Activated naive CD8-positive, alpha-beta T cell (primary cell): ENCODE results near the gene SORCS2.

Experiments
- H3K27ac Mint-ChIP-seq: one replicate; pipeline ENCODE4 v1.8.0; 2021; ENCODE audit warnings: mixed read lengths
- H3K27me3 Mint-ChIP-seq: one replicate; pipeline ENCODE4 v1.8.0; 2021; ENCODE audit warnings: mixed read lengths
- H3K36me3 Mint-ChIP-seq: one replicate; pipeline ENCODE4 v1.8.0; 2021; ENCODE audit warnings: mixed read lengths
- H3K4me1 Mint-ChIP-seq: one replicate; pipeline ENCODE4 v1.8.0; 2021; ENCODE audit warnings: low read depth, mixed read lengths
- H3K4me3 Mint-ChIP-seq: one replicate; pipeline ENCODE4 v1.8.0; 2021; ENCODE audit warnings: mild to moderate bottlenecking, mixed read lengths
- H3K9me3 Mint-ChIP-seq: one replicate; pipeline ENCODE4 v1.8.0; 2021; ENCODE audit warnings: low read depth, mixed read lengths

The SORCS2 gene

DNA sequence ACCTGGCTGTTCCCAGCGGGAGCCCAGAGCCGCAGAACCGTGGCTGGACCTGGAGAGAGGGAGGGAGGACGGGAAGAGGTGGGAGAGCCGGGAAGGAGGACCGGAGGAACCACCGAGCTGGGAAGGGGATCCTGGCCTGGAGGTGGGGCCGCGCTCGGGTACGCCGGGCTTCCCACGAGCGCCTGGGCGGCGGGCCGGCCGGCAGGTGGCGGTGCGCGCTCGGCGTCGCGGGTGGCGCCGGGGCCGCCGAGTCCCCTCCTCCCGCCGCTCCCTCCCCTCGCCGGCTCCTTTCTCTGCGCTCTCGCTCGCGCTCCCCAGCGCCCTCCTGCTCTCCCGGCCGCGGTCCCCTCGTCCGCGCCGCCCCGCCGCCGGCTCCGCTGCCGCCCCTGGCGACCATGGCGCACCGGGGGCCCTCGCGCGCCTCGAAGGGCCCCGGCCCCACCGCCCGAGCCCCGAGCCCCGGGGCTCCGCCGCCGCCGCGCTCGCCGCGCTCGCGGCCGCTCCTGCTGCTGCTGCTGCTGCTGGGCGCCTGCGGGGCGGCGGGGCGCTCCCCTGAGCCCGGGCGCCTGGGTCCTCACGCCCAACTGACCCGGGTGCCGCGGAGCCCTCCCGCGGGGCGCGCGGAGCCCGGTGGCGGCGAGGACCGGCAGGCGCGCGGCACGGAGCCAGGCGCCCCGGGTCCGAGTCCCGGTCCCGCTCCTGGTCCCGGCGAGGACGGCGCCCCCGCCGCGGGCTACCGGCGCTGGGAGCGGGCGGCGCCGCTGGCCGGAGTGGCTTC lies at the start of gene SORCS2:
TSS of gene SORCS2 (plus strand) at position 287 of the 778 bp plus-strand sequence.
- H3K36me3 Mint-ChIP-seq, result no peaks in the 10 kb centered on the region
- peaks cover 24% of the 10 kb centered on the region for H3K27me3 Mint-ChIP-seq
- H3K4me1 Mint-ChIP-seq, result no peaks in the 10 kb centered on the region
- peak within 1 kb of the TSS; percentile 52 for H3K4me3 Mint-ChIP-seq
- no peak within 1 kb of the TSS for H3K27ac Mint-ChIP-seq
- no peaks in the 10 kb centered on the region for H3K9me3 Mint-ChIP-seq

DNA sequence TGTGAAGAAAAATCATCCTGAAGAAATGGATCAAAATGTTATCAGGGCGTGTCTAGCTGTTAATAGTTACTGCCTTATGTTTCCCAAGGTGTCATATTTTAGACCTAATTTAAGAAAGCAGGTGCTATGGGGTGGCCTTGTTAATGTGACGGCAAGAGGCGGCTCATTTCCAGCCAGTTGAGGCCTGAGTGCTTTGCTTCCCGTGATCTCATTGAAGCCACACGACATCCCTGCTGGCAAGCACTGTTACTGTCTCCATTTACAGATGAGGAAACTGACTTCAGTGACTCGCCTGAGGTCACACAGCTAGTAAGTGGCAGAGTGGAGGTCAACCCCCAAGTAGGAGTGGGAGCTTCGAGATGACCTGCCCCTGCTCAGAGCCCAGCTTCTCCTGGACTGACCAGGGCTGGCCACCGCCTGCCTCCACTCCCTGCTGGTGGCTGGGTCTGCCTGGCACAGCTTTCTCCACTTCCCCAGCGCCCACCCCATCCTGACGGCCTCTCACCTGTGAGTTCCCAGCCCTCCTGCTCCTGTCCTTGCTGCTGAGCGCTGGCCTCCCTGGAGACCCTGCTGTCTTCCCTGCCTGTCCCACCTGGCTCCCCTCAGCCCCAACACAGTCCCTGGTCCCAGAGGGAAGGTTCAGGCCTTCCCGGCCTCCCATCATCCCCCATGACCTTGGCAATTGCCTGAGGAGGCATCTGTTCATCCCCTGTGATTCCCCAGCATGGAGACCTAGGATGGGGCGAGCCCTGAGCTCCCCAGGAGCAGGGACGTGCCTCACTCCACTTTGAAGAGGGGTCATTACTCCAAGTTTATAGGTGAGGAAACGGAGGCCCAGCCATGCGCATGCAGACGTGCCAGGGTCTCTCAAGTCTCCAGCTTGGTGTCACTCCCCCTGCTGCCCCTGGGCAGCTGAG lies 47.7 kb upstream of the SORCS2 start:
- Mint-ChIP-seq H3K27me3 (peaks cover 4% of the 10 kb centered on the region), H3K27ac (no peak overlapping the region)

DNA sequence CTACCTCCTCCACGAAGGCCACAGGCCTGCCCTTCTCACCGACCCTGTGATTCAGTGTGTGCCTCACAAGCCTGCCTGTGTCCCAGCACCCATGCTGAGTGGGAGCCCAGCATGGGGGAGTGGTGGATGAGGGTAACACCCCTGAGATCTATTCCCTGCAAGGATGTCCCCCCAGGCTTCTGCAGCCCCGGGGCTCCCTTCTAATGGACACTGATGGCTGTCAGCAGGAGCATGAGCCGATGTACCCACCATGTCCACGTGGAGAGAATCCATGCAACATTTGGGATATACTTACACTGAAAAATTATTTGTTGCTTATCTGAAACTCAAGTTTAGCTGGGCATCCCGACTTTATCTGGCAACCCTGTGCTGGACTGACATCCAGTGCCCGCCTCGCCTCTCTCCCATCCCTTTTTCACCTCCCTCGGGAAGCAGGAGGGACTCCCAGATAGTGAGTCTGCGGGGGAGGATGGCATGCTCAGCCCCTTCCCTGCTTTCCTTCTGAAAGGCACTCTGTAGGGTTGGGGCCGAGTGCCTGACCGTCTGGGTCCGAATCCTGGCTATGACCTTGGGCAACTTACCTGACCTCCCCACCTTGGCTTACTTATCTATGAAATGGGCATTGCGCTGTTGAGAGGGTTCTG lies 46.9 kb upstream of the SORCS2 start:
- no peaks in the 10 kb centered on the region for H3K36me3 Mint-ChIP-seq
- H3K4me3 Mint-ChIP-seq, result no peak overlapping the region
- peaks cover 4% of the 10 kb centered on the region for H3K27me3 Mint-ChIP-seq
- H3K9me3 Mint-ChIP-seq, result no peaks in the 10 kb centered on the region
- H3K27ac Mint-ChIP-seq, result no peak overlapping the region
- no peaks in the 10 kb centered on the region for H3K4me1 Mint-ChIP-seq

More for the DNA sequence above, 47.7 kb upstream of the SORCS2 start:
- no peaks in the 10 kb centered on the region for H3K9me3 Mint-ChIP-seq
- no peaks in the 10 kb centered on the region for H3K36me3 Mint-ChIP-seq
- H3K4me3 Mint-ChIP-seq, result no peak overlapping the region
- no peaks in the 10 kb centered on the region for H3K4me1 Mint-ChIP-seq

DNA sequence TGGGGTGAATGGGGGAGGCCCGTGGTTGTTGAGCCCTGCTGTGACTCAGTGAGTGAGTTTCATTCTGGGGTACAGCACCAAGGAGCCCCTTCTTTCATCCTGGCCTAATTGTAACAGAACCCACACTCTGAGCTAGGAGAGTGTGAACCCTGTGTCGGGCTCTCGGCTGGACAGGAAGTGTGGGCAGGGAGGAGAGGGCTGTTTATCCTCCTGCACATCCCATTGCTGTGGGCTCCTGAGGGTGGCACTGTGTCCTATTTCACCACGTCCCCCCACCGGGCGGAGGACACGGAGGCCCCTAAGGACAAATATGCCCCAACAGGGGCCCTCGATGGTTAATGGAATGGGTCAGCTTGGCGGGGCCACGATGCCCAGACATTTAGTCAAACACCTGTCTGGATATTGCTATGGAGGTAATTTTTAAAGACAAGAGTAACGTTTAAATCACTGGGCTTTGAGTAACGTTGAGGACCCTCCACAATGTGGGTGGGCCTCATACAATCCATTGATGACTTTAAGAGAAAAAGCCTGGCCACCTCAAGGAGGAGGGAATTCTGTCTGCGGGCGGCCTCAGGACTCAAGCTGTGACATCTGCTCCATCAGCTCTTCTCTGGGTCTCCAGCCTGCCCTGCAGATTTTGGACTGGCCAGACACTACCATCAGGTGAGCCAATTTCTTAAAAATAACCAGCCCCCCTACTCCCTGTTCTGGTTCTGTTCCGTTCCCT lies 46.1 kb upstream of the SORCS2 start:
- H3K27me3 Mint-ChIP-seq, result peaks cover 4% of the 10 kb centered on the region
- no peaks in the 10 kb centered on the region for H3K36me3 Mint-ChIP-seq
- no peak overlapping the region for H3K4me3 Mint-ChIP-seq
- H3K9me3 Mint-ChIP-seq, result no peaks in the 10 kb centered on the region
- H3K4me1 Mint-ChIP-seq, result no peaks in the 10 kb centered on the region
- no peak overlapping the region for H3K27ac Mint-ChIP-seq

DNA sequence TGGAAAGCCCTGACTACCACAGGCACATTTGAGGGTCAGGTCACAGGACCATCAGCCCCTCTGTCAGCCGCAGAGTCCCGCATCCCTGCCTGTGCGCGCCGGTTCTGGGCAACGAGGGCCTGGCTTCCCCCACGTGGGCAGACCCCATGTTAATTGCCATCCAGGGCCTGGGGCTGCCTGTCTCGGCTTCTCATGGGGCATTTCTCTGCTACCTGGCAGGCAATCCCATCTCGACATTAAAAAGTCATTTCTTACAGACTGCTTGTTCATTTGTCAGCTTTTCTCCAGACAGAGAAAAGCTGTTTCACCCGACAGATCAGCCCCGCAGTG lies 45.6 kb upstream of the SORCS2 start:
- Mint-ChIP-seq H3K27ac (no peak overlapping the region), H3K9me3 (no peaks in the 10 kb centered on the region), H3K27me3 (peaks cover 4% of the 10 kb centered on the region), H3K36me3 (no peaks in the 10 kb centered on the region), H3K4me3 (no peak overlapping the region), H3K4me1 (no peaks in the 10 kb centered on the region)

DNA sequence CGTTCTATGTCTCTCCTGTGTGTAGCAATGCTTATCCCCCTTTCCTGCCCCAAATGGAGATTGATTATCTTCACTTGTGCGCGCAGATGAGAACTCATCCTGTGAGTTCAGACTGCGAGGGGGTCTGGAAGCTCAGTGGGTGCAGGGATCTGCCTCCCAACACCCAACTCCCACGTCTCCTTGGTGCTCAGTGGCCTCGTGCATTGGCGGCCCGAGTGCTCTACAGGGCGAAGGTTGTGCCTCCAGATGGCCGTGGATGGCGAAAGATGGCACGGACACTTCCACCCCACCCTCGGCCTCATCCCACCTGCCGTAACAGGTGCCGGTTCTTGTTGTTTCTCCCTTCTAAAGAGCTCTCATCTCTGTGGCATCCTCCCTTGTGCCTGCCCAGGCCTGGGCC lies 45.1 kb upstream of the SORCS2 start:
- peaks cover 4% of the 10 kb centered on the region for H3K27me3 Mint-ChIP-seq
- no peaks in the 10 kb centered on the region for H3K4me1 Mint-ChIP-seq
- H3K36me3 Mint-ChIP-seq, result no peaks in the 10 kb centered on the region
- no peak overlapping the region for H3K4me3 Mint-ChIP-seq
- no peaks in the 10 kb centered on the region for H3K9me3 Mint-ChIP-seq
- H3K27ac Mint-ChIP-seq, result no peak overlapping the region

DNA sequence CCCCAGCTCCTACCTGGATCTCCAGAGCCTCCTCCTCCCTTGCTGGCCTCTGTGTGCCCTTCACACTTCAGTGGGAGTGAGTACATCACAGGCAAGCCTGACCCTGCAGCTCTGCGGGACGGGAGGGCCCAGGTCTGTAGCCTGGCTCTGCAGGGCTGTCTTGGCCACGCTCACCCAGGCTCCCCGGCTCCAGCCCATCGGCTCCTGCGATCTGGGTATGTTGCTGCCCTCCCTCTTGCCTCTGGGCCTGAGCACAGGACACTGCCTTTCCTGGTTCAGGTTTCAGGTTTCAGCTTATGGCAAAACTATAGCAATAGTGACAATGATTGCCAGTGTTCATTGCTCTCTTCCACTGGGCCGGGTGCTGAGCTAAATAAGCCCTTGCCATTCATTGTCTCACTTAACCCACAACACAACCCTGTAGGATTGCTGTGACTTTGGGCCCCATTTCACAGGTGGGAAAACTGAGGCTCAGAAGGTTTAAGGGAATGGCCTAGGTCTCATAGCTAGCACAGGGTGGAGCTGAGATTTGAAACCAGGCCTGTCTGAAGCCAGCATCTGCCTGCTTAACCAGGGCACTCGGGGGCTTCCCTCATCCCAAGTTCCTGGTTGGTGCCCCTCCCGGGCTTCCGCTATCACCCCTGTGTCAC lies 44.6 kb upstream of the SORCS2 start:
- H3K4me3 Mint-ChIP-seq, result no peak overlapping the region
- H3K4me1 Mint-ChIP-seq, result no peaks in the 10 kb centered on the region
- H3K36me3 Mint-ChIP-seq, result no peaks in the 10 kb centered on the region
- no peaks in the 10 kb centered on the region for H3K9me3 Mint-ChIP-seq
- peaks cover 4% of the 10 kb centered on the region for H3K27me3 Mint-ChIP-seq
- H3K27ac Mint-ChIP-seq, result no peak overlapping the region

DNA sequence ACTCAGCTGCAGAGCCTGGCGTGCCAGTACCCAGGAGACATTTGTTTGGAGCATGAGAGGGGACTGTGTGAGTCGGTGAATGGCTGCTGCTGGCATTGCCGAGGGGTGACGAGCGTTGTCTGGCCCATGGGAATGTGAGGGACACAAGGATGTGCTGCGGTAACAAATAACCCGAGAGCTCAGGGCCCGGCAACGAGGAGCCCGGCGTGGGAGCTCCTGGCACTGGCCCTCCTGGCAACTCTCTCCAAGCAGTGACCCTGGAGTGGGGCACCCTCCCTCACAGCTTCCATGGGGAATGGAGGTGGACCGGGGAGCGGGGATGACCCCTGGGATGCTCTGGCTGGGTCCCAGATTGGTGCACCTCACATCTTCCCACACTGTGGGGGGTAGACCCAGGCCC lies 44.0 kb upstream of the SORCS2 start:
- Mint-ChIP-seq H3K4me3 (no peak overlapping the region), H3K36me3 (no peaks in the 10 kb centered on the region), H3K27ac (no peak overlapping the region), H3K4me1 (no peaks in the 10 kb centered on the region), H3K9me3 (no peaks in the 10 kb centered on the region), H3K27me3 (peaks cover 2% of the 10 kb centered on the region)

DNA sequence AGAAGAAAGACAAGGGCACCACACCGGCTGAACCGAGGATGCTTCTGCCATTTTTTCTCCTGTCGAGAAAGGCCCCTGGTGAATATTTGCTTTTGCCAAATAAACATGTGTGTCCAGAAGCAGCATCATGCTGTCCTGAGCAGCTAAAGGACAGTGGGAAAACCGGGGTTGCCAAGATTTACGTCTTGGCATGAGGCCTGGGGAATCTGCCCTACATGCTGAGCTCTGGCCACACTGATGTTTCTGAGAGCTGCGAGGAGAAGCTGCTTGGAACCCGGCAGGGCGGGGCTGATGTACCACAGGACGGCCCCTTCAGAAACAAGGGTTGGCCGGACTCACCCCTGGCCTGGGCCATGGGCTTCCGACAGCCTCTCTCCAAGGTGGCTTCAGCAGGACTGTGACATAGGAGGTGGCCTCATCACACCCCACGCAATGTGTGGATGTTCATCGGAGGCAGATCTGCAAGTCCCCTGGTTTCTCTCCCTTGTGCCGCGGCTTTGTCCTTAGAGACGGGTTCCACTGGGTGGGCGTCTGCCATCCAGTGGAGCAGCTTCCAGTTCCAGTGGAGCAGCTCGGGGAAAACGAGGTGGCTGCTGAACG lies 42.2 kb upstream of the SORCS2 start:
- Mint-ChIP-seq H3K27me3 (peaks cover 2% of the 10 kb centered on the region), H3K27ac (no peak overlapping the region), H3K36me3 (no peaks in the 10 kb centered on the region), H3K9me3 (no peaks in the 10 kb centered on the region), H3K4me3 (no peak overlapping the region), H3K4me1 (no peaks in the 10 kb centered on the region)

DNA sequence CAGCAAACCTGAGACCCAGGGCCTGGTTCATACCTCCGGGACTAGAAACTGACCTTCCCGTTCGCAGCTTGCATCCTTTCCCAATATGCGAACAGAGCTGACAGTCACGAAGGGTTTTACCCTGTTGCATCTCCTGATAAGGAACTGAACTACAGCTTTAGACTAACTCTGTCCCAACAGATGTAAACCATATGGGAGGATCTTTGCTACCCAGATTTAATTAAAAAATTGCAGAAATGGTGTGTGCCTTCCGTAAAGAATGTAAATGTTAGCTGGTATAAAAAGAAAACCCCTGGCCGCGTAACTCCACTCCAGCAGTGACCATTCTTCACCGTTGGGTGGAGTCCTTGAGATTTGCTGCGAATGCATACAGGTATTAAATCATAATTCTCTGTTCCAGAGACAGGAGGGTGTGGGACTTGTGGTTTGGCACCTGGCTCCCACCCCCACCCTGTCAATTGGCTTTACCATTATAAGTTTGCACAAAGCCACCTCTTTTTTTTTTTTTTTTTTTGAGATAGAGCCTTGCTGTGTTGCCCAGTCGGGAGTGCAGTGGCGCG lies 40.6 kb upstream of the SORCS2 start:
- Mint-ChIP-seq H3K27me3 (peaks cover 4% of the 10 kb centered on the region), H3K4me1 (no peaks in the 10 kb centered on the region), H3K9me3 (no peaks in the 10 kb centered on the region), H3K27ac (no peak overlapping the region), H3K4me3 (no peak overlapping the region), H3K36me3 (no peaks in the 10 kb centered on the region)

DNA sequence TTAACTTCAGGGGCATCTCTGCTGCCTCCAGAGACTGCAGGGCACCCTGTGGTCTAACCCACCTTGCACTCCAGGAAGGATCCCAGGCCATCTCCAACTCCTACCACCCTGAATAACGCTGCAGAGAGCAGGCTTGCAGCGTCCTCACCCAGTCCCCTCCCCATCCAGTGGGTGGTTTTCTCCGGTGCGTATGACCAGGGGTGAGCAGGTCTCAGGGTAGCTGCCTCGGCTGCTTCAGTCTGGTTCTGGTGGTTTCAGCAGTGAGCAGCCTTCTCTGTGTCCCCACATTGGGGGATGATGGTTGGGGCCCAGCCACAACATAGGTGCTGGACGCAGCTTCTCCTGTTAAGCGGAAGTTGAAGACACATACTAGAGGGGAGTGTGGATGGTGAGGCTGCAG lies 38.6 kb upstream of the SORCS2 start:
- Mint-ChIP-seq H3K4me3 (no peak overlapping the region), H3K9me3 (no peaks in the 10 kb centered on the region), H3K27ac (no peak overlapping the region), H3K36me3 (no peaks in the 10 kb centered on the region), H3K4me1 (no peaks in the 10 kb centered on the region), H3K27me3 (peaks cover 10% of the 10 kb centered on the region)

DNA sequence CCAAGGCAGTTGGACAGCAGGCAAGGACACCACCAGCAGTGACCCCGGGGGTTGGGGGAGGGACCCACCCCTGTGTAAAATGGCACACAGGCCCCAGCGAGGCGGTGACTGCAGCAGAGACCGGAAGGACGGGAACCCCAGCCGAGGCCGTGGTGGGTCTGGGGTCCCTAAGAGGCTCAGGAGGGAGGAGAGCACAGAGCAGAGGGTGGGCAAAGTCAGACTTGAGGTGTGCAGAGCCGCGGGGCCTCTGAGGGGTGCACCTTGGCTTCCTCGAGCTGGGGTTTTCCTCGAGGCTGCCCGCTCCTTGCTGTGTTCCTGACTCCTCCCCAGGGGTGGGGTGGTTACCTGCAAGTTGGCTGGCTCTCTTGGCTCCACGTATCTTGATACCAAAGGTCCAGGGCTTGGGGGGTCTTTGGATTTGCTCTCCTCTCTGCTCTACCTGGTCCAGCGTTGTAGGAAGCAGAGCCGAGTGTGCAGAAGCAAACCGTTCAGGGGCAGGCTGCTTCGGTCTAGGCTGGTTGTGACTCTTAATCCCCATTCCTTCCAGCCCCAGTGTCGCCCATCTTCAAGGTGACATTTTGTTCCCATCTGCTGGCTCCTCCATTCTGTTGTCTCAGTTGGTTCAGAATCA lies 37.9 kb upstream of the SORCS2 start:
- H3K9me3 Mint-ChIP-seq, result no peaks in the 10 kb centered on the region
- H3K27me3 Mint-ChIP-seq, result peaks cover 10% of the 10 kb centered on the region

DNA sequence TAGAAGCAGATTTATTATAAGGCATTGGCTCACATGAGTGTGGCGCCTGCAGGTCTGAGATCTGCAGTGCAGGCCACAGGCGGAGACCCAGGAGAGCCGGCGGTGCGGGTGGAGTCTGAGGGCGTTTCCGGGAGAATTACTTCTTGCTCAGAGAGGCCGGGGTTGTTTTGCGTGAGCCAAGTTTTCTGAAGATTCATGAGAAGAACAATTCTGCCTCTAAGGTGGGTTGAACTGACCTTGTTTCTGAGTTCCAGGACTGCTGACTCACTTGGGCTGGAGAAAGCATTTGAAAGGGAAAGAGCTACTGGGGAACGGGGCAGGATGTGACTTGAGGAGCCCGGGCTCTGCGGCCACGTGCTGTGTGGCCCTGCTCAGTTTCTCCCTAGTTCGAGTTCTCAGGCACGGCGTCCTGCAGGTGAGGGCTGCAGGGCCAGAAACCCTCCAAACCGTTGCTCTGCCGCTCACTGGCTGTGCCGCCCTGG lies 36.7 kb upstream of the SORCS2 start:
- H3K27ac Mint-ChIP-seq, result no peak overlapping the region
- no peaks in the 10 kb centered on the region for H3K36me3 Mint-ChIP-seq
- peaks cover 10% of the 10 kb centered on the region for H3K27me3 Mint-ChIP-seq
- no peaks in the 10 kb centered on the region for H3K9me3 Mint-ChIP-seq
- H3K4me1 Mint-ChIP-seq, result no peaks in the 10 kb centered on the region
- H3K4me3 Mint-ChIP-seq, result no peak overlapping the region

More for the DNA sequence above, 37.9 kb upstream of the SORCS2 start:
- no peak overlapping the region for H3K4me3 Mint-ChIP-seq
- no peaks in the 10 kb centered on the region for H3K4me1 Mint-ChIP-seq
- no peak overlapping the region for H3K27ac Mint-ChIP-seq
- H3K36me3 Mint-ChIP-seq, result no peaks in the 10 kb centered on the region
